HepG2 (cell line): ENCODE measurements around the gene CDC25C. TPM values are rescaled to one million over a fixed set of nuclear protein-coding genes. Genes with fewer than 3 reads are reported as not detected.
A peak's percentile ranks its signal among the peaks of the same experiment; 100 is the strongest.

Experiments used
- AKAP8 ChIP-seq: sonication (generic); formaldehyde crosslinking; IDR thresholded peaks from 2 replicates; pipeline ENCODE4 v1.5.1; 2020; ENCODE audit warnings: mild to moderate bottlenecking, missing genetic modification reagents
- ELF3 ChIP-seq: IDR thresholded peaks from 2 replicates; pipeline ENCODE4 v1.6.1; 2016; ENCODE audit warnings: missing genetic modification reagents, missing compliant biosample characterization
- FOSL2 ChIP-seq: sonication (generic); formaldehyde crosslinking; IDR thresholded peaks from 2 replicates; pipeline ENCODE4 v1.4.0; 2020; ENCODE audit warnings: missing genetic modification reagents
- HNRNPL ChIP-seq: fragments of 200-400 bp; formaldehyde crosslinking; IDR thresholded peaks from 2 replicates; pipeline ENCODE4 v1.6.1; 2017; ENCODE audit warnings: mild to moderate bottlenecking, low read depth, low read length
- KMT2A ChIP-seq: sonication (generic); formaldehyde crosslinking; IDR thresholded peaks from 2 replicates; pipeline ENCODE4 v1.4.0; 2020; ENCODE audit warnings: missing genetic modification reagents
- MAFF ChIP-seq: IDR thresholded peaks from 2 replicates; pipeline ENCODE4 v1.6.1; 2011; ENCODE audit warnings: low read depth, low read length, improper control_type of control experiment
- NBN ChIP-seq: fragments of 450-650 bp; conservative IDR thresholded peaks from 2 replicates; pipeline ENCODE4 v1.6.1; 2017
- PAXIP1 ChIP-seq: sonication (generic); formaldehyde crosslinking; conservative IDR thresholded peaks from 2 replicates; pipeline ENCODE4 v1.4.0; 2020; ENCODE audit warnings: mild to moderate bottlenecking, missing genetic modification reagents, moderate library complexity
- RAD51 ChIP-seq: fragments of 450-650 bp; IDR thresholded peaks from 2 replicates; pipeline ENCODE4 v1.6.1; 2016; ENCODE audit warnings: borderline replicate concordance
- RBAK ChIP-seq: sonication (generic); formaldehyde crosslinking; IDR thresholded peaks from 2 replicates; pipeline ENCODE4 v1.5.1; 2020; ENCODE audit warnings: mild to moderate bottlenecking, missing genetic modification reagents
- RBFOX2 ChIP-seq: fragments of 200-400 bp; formaldehyde crosslinking; IDR thresholded peaks from 2 replicates; pipeline ENCODE4 v1.6.1; 2017; ENCODE audit warnings: low read depth, mild to moderate bottlenecking, low read length
- SATB2 ChIP-seq: sonication (generic); formaldehyde crosslinking; IDR thresholded peaks from 2 replicates; pipeline ENCODE4 v1.5.0; 2020; ENCODE audit warnings: missing genetic modification reagents
- SCMH1 ChIP-seq: sonication (generic); formaldehyde crosslinking; IDR thresholded peaks from 2 replicates; pipeline ENCODE4 v1.9.0; 2021; ENCODE audit warnings: missing genetic modification reagents, mild to moderate bottlenecking, borderline replicate concordance
- SP1 ChIP-seq, 2 experiments: fragments of 450-650 bp in 1 of 2; sonication (generic) in 1 of 2; formaldehyde crosslinking in 1 of 2; IDR thresholded peaks; 2 replicates each; pipeline versions ENCODE4 v1.4.0 to v1.6.1; 2016 to 2020; ENCODE audit warnings: missing genetic modification reagents in 1 of 2
- TBX2 ChIP-seq: sonication (generic); formaldehyde crosslinking; IDR thresholded peaks from 2 replicates; pipeline ENCODE4 v1.5.0; 2020; ENCODE audit warnings: missing genetic modification reagents, mild to moderate bottlenecking, borderline replicate concordance
- ZBTB33 ChIP-seq: sonication (generic); formaldehyde crosslinking; IDR thresholded peaks from 2 replicates; pipeline ENCODE4 v1.4.0; 2020; ENCODE audit warnings: missing genetic modification reagents
- ZFAT ChIP-seq: sonication (generic); formaldehyde crosslinking; conservative IDR thresholded peaks from 2 replicates; pipeline ENCODE4 v1.8.1; 2023; ENCODE audit warnings: missing genetic modification reagents, inconsistent platforms
- ZNF207 ChIP-seq: fragments of 450-650 bp; IDR thresholded peaks from 2 replicates; pipeline ENCODE4 v1.6.1; 2016; ENCODE audit warnings: antibody characterized with exemption, borderline replicate concordance
- ZNF512B ChIP-seq: sonication (generic); formaldehyde crosslinking; IDR thresholded peaks from 2 replicates; pipeline ENCODE4 v1.5.1; 2020; ENCODE audit warnings: missing genetic modification reagents, mild to moderate bottlenecking, borderline replicate concordance
- ZNF605 ChIP-seq: sonication (generic); formaldehyde crosslinking; IDR thresholded peaks from 2 replicates; pipeline ENCODE4 v1.8.0; 2022; ENCODE audit warnings: mild to moderate bottlenecking, missing genetic modification reagents
- ZNF782 ChIP-seq: sonication (generic); formaldehyde crosslinking; IDR thresholded peaks from 2 replicates; pipeline ENCODE4 v1.4.0; 2020; ENCODE audit warnings: missing genetic modification reagents, mild to moderate bottlenecking, borderline replicate concordance
- polyA plus RNA-seq, 8 experiments: library from polyadenylated mRNA; depleted of rRNA in 3 of 8; stranded (reverse) in 7 of 8; unstranded in 1 of 8; fragments of >200 nt; fragmentation: Illumina TruSeq in 4 of 8; extraction: Trizol in 4 of 8; gene quantifications; 2 replicates each; pipeline versions ENCODE4 v1.2.1 to v1.2.3, GENCODE V29; 2011 to 2016; ENCODE audit warnings: low read depth in 4 of 8, missing spikeins in 1 of 8, mixed read lengths in 1 of 8; ENCODE audit not compliant: insufficient read depth in 1 of 8
- total RNA-seq, 5 experiments: library from RNA; depleted of rRNA; stranded (reverse); fragments of >200 nt; fragmentation: Illumina TruSeq; extraction: Trizol; gene quantifications; 2 replicates each; pipeline ENCODE4 v1.2.3, GENCODE V29; 2016; ENCODE audit warnings: low read depth in 1 of 5

The CDC25C gene
- total and polyA plus RNA-seq, 2 of the 13 experiments (the other 11 are each of a cell fraction or from before 2014, with no cell fraction given): 17.7 to 27.6 TPM

GRCh38 chr5:138337685-138338410 is 6.2 kb upstream of the CDC25C start, which contains the start of gene FAM53C (continued):
- no peak for TF ChIP-seq ZNF207
- peak; percentile 86 for TF ChIP-seq ZNF782 (CRISPR knock-in tag)
- TF ChIP-seq FOSL2: peak; percentile 45
- TF ChIP-seq ZNF605 (CRISPR knock-in tag): peak; percentile 72; the same call in 1 of the 2 replicates
- peak; percentile 43; the same call in 1 of the 2 replicates for TF ChIP-seq KMT2A (CRISPR knock-in tag)
- TF ChIP-seq ZNF512B (CRISPR knock-in tag): 0 out of 2 replicates have a peak, but pooled peaks have one; percentile 13
- TF ChIP-seq NBN: no peak
- TF ChIP-seq ZBTB33 (CRISPR knock-in tag): peak; percentile 45; the same call in 1 of the 2 replicates
- TF ChIP-seq AKAP8 (CRISPR knock-in tag): no peak; the same call in 1 of the 2 replicates
- TF ChIP-seq PAXIP1 (CRISPR knock-in tag): peak; percentile 69
- no peak for TF ChIP-seq ZFAT (CRISPR knock-in tag)
- peak; percentile 99 for TF ChIP-seq RBFOX2
- no peak for TF ChIP-seq SP1 (IDR thresholded peaks at IDR 0.05)
- TF ChIP-seq SP1 (CRISPR knock-in tag; IDR thresholded peaks at IDR 0.05): peak; percentile 68
- TF ChIP-seq SCMH1: no peak
- no peak for TF ChIP-seq RAD51
- TF ChIP-seq HNRNPL: peak; percentile 55; the same call in 1 of the 2 replicates
- peak; percentile 75; the same call in 1 of the 2 replicates for TF ChIP-seq TBX2 (CRISPR knock-in tag)
- TF ChIP-seq SATB2 (CRISPR knock-in tag): no peak
- peak; percentile 79 for TF ChIP-seq ELF3 (CRISPR knock-in tag)
- TF ChIP-seq RBAK (CRISPR knock-in tag): no peak
- TF ChIP-seq MAFF: no peak
